Middle frontal gyrus (tissue), 1 donor: ENCODE measurements around the gene NOL7.
A peak's percentile ranks its signal among the peaks of the same experiment; 100 is the strongest.

ENCODE experiments used
- DNase-seq: peaks from one replicate; pipeline ENCODE4 v3.0.0-alpha.2; 2015; ENCODE audit warnings: low spot score; ENCODE audit errors: extremely low spot score

Gene NOL7

GRCh38 chr6:13614926-13615791, at the start of gene NOL7:
TSS of gene NOL7 (plus strand) at chr6:13615335. CDS start at chr6:13615359, 24 bp downstream.
- peak; percentile 97 for DNase-seq

DNA sequence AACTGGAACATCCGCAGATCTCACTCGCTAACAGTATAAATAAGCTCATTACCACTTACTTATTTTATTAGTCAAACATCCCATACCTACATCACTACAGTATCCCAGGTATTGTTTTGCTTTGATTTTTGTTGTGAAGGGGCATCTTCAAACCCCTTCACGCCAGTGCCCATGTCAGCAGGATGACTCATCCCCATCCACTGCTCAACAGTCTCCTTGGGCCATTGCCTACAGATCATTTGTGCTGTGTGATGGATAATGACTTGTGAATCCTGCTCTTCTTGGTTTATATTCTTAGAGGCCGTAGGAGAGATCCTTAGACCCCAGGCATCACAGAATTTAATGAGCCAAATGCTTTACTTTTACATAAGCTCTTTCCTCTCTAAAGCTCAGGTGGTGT, 49.2 kb upstream of the NOL7 start:
- no peak for DNase-seq

DNA sequence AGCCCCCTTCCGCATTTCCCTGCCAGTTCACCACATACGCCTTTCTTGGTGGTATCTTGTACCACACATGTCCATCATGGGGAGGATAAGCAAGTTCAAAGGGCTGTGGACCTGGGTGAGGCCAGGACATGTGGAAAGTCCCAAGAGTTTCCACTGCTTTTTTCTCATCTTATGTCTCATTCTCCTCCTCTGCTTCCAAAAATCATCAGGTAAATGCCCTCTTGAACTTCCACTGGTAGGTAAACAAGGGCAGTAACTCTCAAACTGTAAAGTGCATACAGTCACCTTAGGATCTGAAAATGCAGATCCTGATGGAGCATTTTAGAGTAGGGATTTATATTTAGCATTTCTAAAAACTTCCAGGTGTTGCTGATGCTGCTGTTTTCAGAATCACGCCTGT, 48.6 kb upstream of the NOL7 start:
- no peak for DNase-seq

DNA sequence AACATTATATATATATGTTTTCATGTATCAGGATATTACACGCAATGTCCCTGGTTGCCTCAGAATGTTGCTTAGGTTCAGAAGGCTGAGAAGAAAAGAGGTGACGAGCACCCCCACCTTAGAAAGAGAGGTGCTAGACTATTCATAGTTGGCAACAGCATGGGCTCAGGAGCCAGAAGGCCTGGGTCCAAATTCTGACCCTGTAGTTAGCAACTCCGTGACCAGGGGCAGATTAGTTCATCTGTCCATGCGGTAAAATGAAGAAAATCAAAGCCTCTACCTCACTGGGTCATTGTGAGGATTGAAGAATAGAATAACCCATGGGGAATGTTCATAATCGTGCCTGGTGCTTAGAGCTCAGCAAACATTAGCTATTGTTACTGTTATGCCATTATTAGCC, 46.2 kb upstream of the NOL7 start:
- no peak for DNase-seq

DNA sequence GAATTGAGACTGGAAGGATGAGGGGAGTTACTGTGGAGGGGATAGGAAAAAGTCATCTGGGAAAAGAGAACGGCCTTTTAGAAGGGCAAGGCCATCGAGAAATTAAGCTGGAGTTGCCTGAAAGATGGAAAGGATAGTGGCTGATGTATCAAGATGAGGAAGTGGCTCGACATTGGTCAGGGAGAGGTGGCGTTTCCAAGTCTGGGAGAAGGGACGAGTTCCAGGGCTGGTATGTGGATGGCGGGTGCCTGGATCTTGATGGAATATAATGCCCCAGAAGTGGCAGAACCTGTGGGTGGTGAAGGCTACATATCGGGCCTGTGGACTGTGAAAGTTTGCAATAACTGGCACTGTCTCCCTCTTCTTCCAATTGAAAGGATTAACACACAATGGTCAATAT, 42.9 kb upstream of the NOL7 start:
- no peak for DNase-seq

DNA sequence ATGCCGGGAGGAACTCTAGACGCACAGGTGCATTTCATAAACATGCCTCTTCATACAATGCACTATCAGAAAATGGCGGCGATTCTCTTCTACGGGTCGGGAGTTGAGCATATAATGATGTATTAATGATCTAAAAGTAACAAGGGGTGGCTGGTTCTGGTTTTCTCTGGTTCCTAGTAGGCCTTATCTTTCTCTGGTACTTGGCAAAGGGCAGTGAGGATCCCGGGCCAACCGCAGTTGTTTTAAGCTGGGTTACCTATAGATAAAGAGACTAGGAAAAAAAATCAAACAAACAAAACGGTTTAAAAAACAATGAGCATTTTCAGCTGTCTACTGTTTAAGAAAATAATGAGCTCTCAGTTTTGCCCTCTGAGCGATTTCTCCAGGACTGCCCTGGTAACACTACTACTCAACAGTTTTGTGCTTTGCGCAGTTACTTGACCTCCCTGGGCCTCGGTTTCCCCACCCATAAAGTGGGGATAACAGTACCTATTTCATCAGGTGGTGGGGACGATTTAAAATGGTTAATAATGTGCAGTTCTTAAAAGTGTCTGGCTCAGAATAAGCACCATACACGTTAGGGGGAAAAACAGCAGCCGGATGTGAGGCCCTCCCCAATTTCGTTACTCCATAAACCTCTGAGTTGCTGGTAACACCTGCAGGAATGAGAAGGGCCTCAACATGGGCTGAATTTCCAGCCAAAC, 42.0 kb upstream of the NOL7 start:
- no peak for DNase-seq

DNA sequence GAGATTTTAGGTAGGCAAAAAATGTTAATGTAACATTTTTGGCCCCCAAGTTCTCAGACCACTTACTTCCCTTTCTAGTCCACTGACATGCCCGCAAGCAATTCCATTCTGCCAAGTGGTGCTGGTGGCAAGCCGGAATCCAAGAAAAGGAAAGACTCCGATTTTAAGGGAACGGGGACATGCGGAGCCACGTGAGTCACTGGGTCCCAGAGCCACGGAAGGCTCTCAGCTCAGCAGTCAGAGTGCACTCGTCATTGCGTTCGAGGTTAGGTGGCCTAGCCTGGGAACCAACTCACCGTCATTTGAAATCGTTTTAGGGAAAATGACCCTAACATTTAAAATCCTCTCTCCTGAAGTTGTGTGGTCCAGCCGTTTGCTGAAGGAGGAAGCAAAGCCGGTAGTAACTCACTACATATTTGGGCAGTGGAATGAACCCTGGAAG, 41.4 kb upstream of the NOL7 start:
- DNase-seq: no peak

DNA sequence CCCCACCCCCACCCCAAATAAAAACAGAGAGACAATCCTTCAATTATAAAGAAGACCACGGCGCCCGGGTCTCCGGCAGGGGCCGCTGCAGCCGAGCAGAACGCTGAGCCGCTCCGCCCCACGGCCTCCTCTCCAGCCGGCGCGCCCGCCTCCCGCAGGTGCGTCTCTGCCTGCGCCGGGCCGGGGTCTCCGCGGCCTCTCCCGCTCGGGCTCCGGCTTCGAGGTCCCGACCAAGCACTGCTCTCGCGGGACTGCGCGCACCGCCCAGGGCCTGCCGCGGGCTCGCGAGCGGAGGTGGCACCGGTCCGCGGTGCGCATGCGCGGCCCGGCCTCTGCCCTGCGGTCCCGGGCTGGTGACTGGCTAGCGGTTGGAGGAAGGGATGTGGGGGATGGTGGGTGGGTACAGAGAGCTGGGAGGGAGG, 41.0 kb upstream of the NOL7 start:
- peak; percentile 80 for DNase-seq

DNA sequence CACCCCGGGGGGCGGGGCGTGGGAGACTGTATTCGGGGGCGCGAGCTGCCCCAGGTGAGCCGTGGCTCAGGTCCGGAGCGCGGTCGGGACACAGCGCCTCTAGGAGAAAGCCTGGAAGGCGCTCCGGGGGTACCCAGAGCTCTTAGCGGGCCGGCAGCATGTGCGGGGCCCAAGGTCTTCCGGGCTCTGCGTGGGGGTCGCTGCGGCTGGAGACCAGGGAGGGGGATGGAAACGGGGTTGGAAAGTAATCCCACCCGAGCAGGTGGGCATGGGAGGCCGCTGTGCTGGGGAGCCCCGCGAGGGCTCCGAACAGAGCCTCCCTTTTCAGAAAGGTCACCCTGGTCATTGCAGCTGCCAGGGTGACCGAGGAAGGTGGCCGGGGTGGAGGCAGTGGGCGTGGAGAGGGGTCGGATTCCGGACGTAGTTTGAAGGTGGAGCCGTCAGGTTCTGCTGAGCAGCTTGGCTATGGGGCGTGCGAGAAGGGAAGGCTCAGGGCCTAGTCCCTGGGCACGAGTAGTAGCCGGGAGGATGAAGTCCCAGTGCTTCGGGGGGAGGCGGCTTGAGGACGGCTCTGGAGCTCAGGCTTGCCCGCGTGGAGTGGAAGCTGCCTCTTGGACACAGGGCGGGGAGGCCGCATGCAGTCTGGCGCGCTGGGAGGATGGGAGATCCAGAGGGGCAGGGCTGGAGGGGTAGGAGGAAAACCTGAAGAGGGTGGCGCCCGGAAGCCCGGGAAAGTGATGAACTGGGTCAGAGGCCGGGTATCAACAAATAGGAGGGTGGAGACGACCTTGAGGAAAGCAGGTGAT, 40.4 kb upstream of the NOL7 start, which contains the start of gene SIRT5:
TSS of gene SIRT5 (plus strand) at position 31 of the 806 bp plus-strand sequence. CDS start 9,510 bp downstream, outside the sequence.
- peak; percentile 22 for DNase-seq

- DNase-seq: no peak
These were observed 39.8 kb upstream of the NOL7 start for GRCh38 chr6:13575377-13575775.

GRCh38 chr6:13576017-13576416, 39.1 kb upstream of the NOL7 start:
- no peak for DNase-seq

DNA sequence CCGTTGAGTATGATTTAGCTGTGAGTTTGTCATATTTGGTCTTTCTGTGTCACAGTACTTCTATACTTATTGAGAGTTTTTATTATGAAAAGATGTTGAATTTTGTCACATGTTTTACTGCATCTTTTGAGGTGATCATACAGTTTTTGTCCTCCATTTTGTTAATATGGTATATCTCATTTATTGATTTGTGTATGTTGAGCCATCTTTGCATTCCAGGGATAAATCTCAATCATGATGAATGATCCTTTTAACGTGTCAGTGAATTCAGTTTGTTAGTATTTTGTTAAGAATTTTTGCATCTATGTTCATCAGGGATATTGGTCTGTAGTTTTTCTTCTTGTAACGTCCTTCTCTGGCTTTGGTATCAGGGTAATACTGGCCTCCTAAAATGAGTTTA, 37.2 kb upstream of the NOL7 start:
- DNase-seq: no peak

GRCh38 chr6:13579911-13580310, 35.2 kb upstream of the NOL7 start:
- no peak for DNase-seq

DNA sequence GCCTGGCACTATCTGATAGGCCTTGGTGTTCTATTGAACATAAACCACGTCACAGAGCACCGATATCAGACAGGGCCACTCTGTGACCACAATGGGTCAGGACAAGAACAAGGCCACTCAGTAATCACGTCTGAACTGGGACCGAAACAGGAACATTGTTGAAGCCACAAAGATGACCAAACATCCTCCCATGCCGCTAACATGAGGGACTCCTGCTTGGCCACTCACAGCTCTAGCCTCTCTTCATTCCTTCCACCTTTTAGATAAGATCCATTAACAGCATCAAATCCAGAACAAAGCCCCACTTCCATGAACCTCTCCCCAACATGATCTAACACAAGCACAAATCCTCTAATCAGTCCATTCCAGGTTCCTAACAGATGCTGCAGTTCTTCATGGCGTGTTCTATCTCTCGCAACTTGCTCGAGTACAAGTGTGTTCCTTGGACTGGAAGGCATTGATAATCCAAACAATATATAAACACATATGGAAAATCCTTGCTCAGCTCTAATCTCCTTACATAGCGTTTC, 33.4 kb upstream of the NOL7 start:
- DNase-seq: no peak

- no peak for DNase-seq
These were observed 28.3 kb upstream of the NOL7 start for GRCh38 chr6:13586603-13587542.

DNA sequence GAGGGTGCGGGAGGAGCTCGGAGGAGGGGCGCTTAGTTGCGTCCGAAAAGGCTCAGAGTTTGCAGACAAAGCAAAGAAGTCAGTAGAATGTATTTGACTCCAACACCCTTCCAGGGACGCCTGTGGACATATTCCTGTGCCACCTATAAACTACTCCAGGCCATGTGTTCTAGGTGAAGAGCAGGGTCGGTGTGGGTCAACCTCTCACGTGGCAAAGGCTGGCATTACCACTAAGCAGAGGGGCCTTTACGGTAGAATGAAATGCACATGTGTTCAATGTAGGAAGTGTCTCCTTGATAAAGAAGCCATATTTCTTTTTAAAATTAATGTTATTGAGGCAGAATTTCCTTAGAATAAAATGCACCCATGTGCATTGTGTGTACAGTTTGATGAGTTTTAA, 25.3 kb upstream of the NOL7 start:
- no peak for DNase-seq

GRCh38 chr6:13590574-13591153, 24.5 kb upstream of the NOL7 start:
- DNase-seq: no peak

GRCh38 chr6:13591205-13591921, 23.8 kb upstream of the NOL7 start:
- no peak for DNase-seq

DNA sequence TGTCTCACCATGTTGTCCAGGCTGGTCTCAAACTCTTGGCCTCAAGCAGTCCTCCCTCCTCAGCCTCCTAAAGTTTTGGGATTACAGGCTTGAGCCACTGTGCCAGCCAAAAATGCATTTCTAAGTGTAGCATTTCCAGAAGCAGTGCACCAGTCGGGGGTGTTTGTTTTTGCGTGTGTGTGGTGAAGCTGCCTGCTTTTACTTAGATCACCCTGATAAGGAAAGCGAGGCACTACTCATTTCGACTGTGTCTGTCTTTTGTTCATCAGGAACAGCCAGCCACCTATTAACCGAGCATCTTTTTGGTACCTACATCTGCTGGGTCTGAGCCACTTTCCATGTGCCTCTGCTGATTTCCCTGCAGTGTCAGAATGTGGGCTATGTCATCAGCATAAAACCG, 22.0 kb upstream of the NOL7 start:
- DNase-seq: no peak
